AG09309 (cell line): Measurements from ENCODE around the gene CNDP1.
"Not testable (repeated sequence)": the region's sequence is repeated elsewhere in the genome, so short reads cannot be mapped to it uniquely, and the experiment has no call there.

Source experiments
- DNase-seq: peaks from one replicate; pipeline ENCODE4 v3.0.0-alpha.2; 2010; ENCODE audit warnings: low read depth
- H3K4me3 ChIP-seq: 2 replicates; pipeline ENCODE4 v1.5.1; 2011; ENCODE audit warnings: mild to moderate bottlenecking, low read depth, low read length, moderate library complexity; ENCODE audit not compliant: control insufficient read depth
- TF ChIP-seq, protein P1 (sequence below): IDR thresholded peaks from 2 replicates; pipeline ENCODE4 v1.5.1; 2011; ENCODE audit warnings: mild to moderate bottlenecking, low read depth, low read length, inconsistent platforms; ENCODE audit not compliant: insufficient read depth, control insufficient read depth; ENCODE audit errors: missing control alignments

The CNDP1 gene

DNA sequence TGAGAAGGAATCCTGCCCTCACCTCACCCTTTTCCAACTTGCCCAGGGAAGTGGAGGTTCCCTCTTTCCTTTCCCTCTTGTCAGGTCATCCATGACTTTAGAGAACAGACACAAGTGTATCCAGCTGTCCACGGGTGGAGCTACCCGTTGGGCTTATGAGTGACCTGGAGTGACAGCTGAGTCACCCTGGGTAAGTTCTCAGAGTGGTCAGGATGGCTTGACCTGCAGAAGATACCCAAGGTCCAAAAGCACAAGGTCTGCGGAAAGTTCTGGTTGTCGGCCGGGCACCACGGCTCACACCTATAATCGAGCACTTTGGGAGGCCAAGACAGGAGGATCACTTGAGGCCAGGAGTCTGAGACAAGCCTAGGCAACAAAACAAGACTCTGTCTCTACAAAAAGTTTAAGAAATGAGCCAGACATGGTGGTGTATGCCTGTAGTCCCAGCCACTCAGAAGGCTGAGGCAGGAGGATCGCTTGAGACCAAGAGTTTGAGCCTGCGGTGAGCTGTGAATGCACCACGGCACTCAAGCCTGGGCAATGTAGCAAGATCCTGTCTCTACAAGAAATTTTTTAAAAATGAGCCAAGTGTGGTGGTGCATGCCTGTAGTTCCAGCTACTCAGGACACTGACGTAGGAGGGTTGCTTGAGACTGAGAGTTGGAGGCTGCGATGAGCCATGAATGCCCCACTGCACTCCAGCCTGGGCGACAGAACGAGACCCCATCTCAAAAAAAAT is 14.0 kb upstream of the CNDP1 start:
- no peak for DNase-seq
- TF ChIP-seq, protein P1, sequence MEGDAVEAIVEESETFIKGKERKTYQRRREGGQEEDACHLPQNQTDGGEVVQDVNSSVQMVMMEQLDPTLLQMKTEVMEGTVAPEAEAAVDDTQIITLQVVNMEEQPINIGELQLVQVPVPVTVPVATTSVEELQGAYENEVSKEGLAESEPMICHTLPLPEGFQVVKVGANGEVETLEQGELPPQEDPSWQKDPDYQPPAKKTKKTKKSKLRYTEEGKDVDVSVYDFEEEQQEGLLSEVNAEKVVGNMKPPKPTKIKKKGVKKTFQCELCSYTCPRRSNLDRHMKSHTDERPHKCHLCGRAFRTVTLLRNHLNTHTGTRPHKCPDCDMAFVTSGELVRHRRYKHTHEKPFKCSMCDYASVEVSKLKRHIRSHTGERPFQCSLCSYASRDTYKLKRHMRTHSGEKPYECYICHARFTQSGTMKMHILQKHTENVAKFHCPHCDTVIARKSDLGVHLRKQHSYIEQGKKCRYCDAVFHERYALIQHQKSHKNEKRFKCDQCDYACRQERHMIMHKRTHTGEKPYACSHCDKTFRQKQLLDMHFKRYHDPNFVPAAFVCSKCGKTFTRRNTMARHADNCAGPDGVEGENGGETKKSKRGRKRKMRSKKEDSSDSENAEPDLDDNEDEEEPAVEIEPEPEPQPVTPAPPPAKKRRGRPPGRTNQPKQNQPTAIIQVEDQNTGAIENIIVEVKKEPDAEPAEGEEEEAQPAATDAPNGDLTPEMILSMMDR, result no peak
- H3K4me3 ChIP-seq, result no peak overlapping the region

DNA sequence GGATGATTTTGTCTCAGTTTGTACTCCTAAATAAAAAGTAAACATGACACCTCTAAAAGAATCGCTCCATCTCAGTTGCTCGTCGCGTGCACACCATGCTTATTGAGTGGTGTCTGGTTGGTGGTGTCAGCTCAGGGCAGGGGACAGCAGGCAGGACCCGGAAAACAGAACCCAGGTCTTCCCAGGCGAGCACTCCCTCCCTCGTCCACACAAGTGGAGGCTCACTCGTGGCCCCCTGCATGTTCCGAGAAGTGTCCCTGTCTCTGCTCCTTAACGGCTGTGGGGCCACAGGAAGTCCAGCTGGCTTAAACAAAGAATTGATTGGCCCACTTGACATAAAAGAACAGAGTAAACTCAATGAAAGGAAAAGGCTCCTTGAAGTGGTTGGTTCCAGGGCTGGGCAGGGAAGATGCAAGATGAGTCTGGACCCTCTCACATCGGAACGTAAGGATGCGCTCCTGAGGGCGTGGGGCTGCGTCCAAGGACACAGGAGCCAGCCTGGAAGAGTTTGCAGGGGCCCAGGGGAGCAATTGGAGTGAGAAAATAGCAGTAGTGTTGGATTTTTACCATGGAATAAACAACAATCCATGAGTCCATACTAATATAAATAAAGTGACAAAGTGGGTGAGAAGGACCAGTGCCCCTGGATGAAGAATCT is 13.1 kb upstream of the CNDP1 start:
- H3K4me3 ChIP-seq, result no peak overlapping the region
- DNase-seq, result no peak
- TF ChIP-seq, protein P1, result no peak

- DNase-seq, result no peak
These were observed 11.4 kb upstream of the CNDP1 start for GRCh38 chr18:74522635-74523548.

DNA sequence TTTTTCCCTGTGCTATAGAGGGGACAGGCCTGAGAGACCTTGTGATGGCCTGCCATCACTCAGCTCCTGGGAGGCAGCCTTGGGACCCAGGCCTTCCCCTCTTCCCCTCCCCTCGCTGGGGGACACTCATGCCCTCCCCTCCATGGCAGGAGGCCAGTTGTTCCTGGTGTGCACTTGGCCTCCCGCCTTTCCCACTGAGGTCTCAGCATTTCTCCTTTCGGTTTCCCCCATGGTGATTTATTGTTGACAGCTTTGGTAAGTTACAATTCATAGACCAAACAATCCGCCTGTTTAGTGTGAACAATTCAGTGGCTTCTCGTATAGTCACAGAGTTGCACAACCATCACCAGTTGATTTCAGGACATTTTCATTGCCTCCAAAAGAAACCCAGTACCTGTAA is 10.2 kb upstream of the CNDP1 start:
- no peak overlapping the region for H3K4me3 ChIP-seq
- no peak for DNase-seq
- TF ChIP-seq, protein P1, result no peak

More at GRCh38 chr18:74522635-74523548, 11.4 kb upstream of the CNDP1 start:
- TF ChIP-seq, protein P1, result no peak
- no peak overlapping the region for H3K4me3 ChIP-seq

GRCh38 chr18:74524915-74525314 is 9.4 kb upstream of the CNDP1 start:
- H3K4me3 ChIP-seq, DNase-seq: not testable (repeated sequence)

- TF ChIP-seq, protein P1, result no peak
- H3K4me3 ChIP-seq, result no peak overlapping the region
- DNase-seq, result no peak
These were observed 8.6 kb upstream of the CNDP1 start for GRCh38 chr18:74525741-74526140.
